H1 (cell line): Measurements from ENCODE around the gene ARTN. TPM values are rescaled to one million over a fixed set of nuclear protein-coding genes. Genes with fewer than 3 reads are reported as not detected.

Experiments
- CTCF ChIA-PET: fragments of 300-600 bp; sonication (Branson Sonifier 250); formaldehyde crosslinking; loops from one replicate; lab custom pipeline; 2021; ENCODE audit not compliant: partially characterized antibody; lab: Charles Lee
- POLR2A ChIA-PET: fragments of 300-600 bp; sonication (Branson Sonifier 250); formaldehyde crosslinking; loops from one replicate; lab custom pipeline; 2021; ENCODE audit warnings: inconsistent platforms; ENCODE audit not compliant: partially characterized antibody; lab: Charles Lee
- DNase-seq, 2 experiments: peaks; one replicate each; pipeline versions ENCODE4 v3.0.0 to v3.0.0-alpha.2; 2010 to 2022; ENCODE audit warnings: low spot score in 2 of 2, low read depth in 1 of 2, mixed read lengths in 1 of 2
- FAIRE-seq: peaks from 2 replicates; lab custom pipeline; 2011; peaks lifted over from hg19 to GRCh38; lab: Jason Lieb, UNC
- H2AFZ ChIP-seq: 2 replicates; pipeline ENCODE4 v1.8.1; 2012; ENCODE audit warnings: low read length, inconsistent platforms
- H2AK5ac ChIP-seq: 2 replicates; pipeline ENCODE4 v1.6.1; 2013; ENCODE audit warnings: low read depth, low read length
- H2BK120ac ChIP-seq: replicated peaks from 2 replicates; pipeline ENCODE3; 2013; ENCODE audit warnings: low read depth, low read length, inconsistent platforms
- H2BK12ac ChIP-seq: 2 replicates; pipeline ENCODE4 v1.6.1; 2013; ENCODE audit warnings: low read depth, low read length
- H2BK15ac ChIP-seq: 2 replicates; pipeline ENCODE4 v1.6.1; 2013; ENCODE audit warnings: low read length
- H2BK20ac ChIP-seq: 2 replicates; pipeline ENCODE4 v1.6.1; 2013; ENCODE audit warnings: low read length
- H2BK5ac ChIP-seq: 2 replicates; pipeline ENCODE4 v1.6.1; 2013; ENCODE audit warnings: low read depth, low read length
- H3K14ac ChIP-seq: 2 replicates; pipeline ENCODE4 v1.6.1; 2013; ENCODE audit warnings: inconsistent platforms; ENCODE audit not compliant: insufficient read length
- H3K18ac ChIP-seq: 2 replicates; pipeline ENCODE4 v1.6.1; 2013; ENCODE audit warnings: low read length; ENCODE audit errors: extremely low read depth
- H3K23ac ChIP-seq: 2 replicates; pipeline ENCODE4 v1.6.1; 2013; ENCODE audit warnings: inconsistent platforms; ENCODE audit not compliant: insufficient read length
- H3K23me2 ChIP-seq: 2 replicates; pipeline ENCODE4 v1.6.1; 2013; ENCODE audit warnings: low read depth, low read length
- H3K27ac ChIP-seq: 2 replicates; pipeline ENCODE4 v1.6.1; 2011; ENCODE audit warnings: low read depth, low read length, inconsistent platforms
- H3K27me3 ChIP-seq, 4 experiments: replicated peaks in 1 of 4; 1 replicate in 1 of 4; 2 replicates in 3 of 4; pipeline versions ENCODE4 v1.6.1 to v1.8.1; 2011 to 2013; ENCODE audit warnings: low read length in 3 of 4, mild to moderate bottlenecking in 3 of 4, inconsistent platforms in 2 of 4, mixed read lengths in 2 of 4, moderate library complexity in 1 of 4; ENCODE audit not compliant: control insufficient read depth in 3 of 4, insufficient read depth in 3 of 4; ENCODE audit errors: extremely low read depth in 1 of 4
- H3K36me3 ChIP-seq, 4 experiments: 2 replicates each; pipeline versions ENCODE4 v1.6.1 to v1.8.1; 2011 to 2013; ENCODE audit warnings: mild to moderate bottlenecking in 4 of 4, low read length in 3 of 4, moderate library complexity in 2 of 4, control low read depth in 1 of 4, inconsistent platforms in 1 of 4; ENCODE audit not compliant: insufficient read depth in 4 of 4, control insufficient read depth in 2 of 4
- H3K4ac ChIP-seq: replicated peaks from 2 replicates; pipeline ENCODE3; 2013; ENCODE audit warnings: low read length, low read depth, mixed read lengths, inconsistent platforms; ENCODE audit not compliant: insufficient read length
- H3K4me1 ChIP-seq, 4 experiments: replicated peaks in 1 of 4; 1 replicate in 1 of 4; 2 replicates in 3 of 4; pipeline versions ENCODE4 v1.6.1 to v1.8.1; 2011 to 2013; ENCODE audit warnings: low read length in 3 of 4, inconsistent platforms in 2 of 4, mixed read lengths in 1 of 4; ENCODE audit not compliant: insufficient read depth in 4 of 4, control insufficient read depth in 3 of 4
- H3K4me2 ChIP-seq, 2 experiments: 2 replicates each; pipeline versions ENCODE4 v1.6.1 to v1.8.1; 2011 to 2013; ENCODE audit warnings: low read depth in 2 of 2, low read length in 2 of 2, control low read depth in 1 of 2, inconsistent platforms in 1 of 2, mild to moderate bottlenecking in 1 of 2; ENCODE audit not compliant: insufficient read depth in 1 of 2
- H3K4me3 ChIP-seq, 4 experiments: fragments of 200-600, 300-600 bp in 1 of 4; sonication (generic), shearing (Covaris generic), sonication (Bioruptor Twin) in 1 of 4; 2 replicates each; pipeline versions ENCODE4 v1.5.1 to v1.8.1; 2011 to 2016; ENCODE audit warnings: low read length in 4 of 4, low read depth in 3 of 4, control low read depth in 2 of 4, inconsistent platforms in 2 of 4, mild to moderate bottlenecking in 2 of 4, mixed read lengths in 1 of 4, moderate library complexity in 1 of 4; ENCODE audit not compliant: insufficient read depth in 2 of 4; ENCODE audit errors: extremely low read depth in 1 of 4
- H3K56ac ChIP-seq: replicated peaks from 2 replicates; pipeline ENCODE3; 2013; ENCODE audit warnings: low read depth, mild to moderate bottlenecking, mixed read lengths, low read length, inconsistent platforms; ENCODE audit not compliant: insufficient read length
- H3K79me1 ChIP-seq: 2 replicates; pipeline ENCODE4 v1.6.1; 2013; ENCODE audit warnings: low read depth, low read length, control low read depth
- H3K79me2 ChIP-seq, 2 experiments: 2 replicates each; pipeline versions ENCODE4 v1.6.1 to v1.8.1; 2012 to 2013; ENCODE audit warnings: low read length in 2 of 2, mild to moderate bottlenecking in 2 of 2, inconsistent platforms in 1 of 2; ENCODE audit not compliant: insufficient read depth in 2 of 2, control insufficient read depth in 1 of 2
- H3K9ac ChIP-seq, 4 experiments: replicated peaks in 1 of 4; 1 replicate in 1 of 4; 2 replicates in 3 of 4; pipeline versions ENCODE4 v1.6.1 to v1.8.1; 2011 to 2013; ENCODE audit warnings: low read depth in 3 of 4, low read length in 3 of 4, control low read depth in 2 of 4, mild to moderate bottlenecking in 2 of 4, moderate library complexity in 2 of 4, inconsistent platforms in 1 of 4; ENCODE audit errors: extremely low read depth in 1 of 4
- H3K9me3 ChIP-seq, 2 experiments: 2 replicates each; pipeline versions ENCODE4 v1.6.1 to v1.8.1; 2012 to 2013; ENCODE audit warnings: mild to moderate bottlenecking in 2 of 2, moderate library complexity in 2 of 2, control low read depth in 1 of 2, inconsistent platforms in 1 of 2, low read depth in 1 of 2, low read length in 1 of 2, mixed read lengths in 1 of 2; ENCODE audit not compliant: insufficient read depth in 2 of 2
- H4K20me1 ChIP-seq, 2 experiments: replicated peaks in 1 of 2; 2 replicates each; pipeline versions ENCODE3 to v1.8.1; 2011 to 2013; ENCODE audit warnings: inconsistent platforms in 2 of 2, low read length in 2 of 2, mild to moderate bottlenecking in 1 of 2; ENCODE audit not compliant: insufficient read depth in 2 of 2, control insufficient read depth in 1 of 2
- H4K5ac ChIP-seq: 2 replicates; pipeline ENCODE4 v1.6.1; 2013; ENCODE audit warnings: low read length, low read depth, mixed read lengths, inconsistent platforms; ENCODE audit not compliant: insufficient read length
- H4K8ac ChIP-seq: 2 replicates; pipeline ENCODE4 v1.8.0; 2013; ENCODE audit warnings: mild to moderate bottlenecking, moderate library complexity, low read length, inconsistent platforms; ENCODE audit not compliant: insufficient read depth; ENCODE audit errors: extremely low read depth
- H4K91ac ChIP-seq: replicated peaks from 2 replicates; pipeline ENCODE3; 2013; ENCODE audit warnings: low read length, mixed read lengths, inconsistent platforms; ENCODE audit not compliant: insufficient read length
- BACH1 ChIP-seq: IDR thresholded peaks from 2 replicates; pipeline ENCODE4 v1.6.1; 2012; ENCODE audit warnings: low read length, improper control_type of control experiment
- CTBP2 ChIP-seq: IDR thresholded peaks from 2 replicates; pipeline ENCODE4 v1.7.0; 2011; ENCODE audit warnings: borderline replicate concordance, mild to moderate bottlenecking, moderate library complexity, mixed read lengths, low read length; ENCODE audit not compliant: insufficient read depth, insufficient read length
- CTCF ChIP-seq, 3 experiments: IDR thresholded peaks; 1 replicate in 2 of 3; 2 replicates in 1 of 3; pipeline versions ENCODE4 v1.5.1 to v1.6.1; 2011; ENCODE audit warnings: low read length in 3 of 3, mild to moderate bottlenecking in 3 of 3, inconsistent platforms in 2 of 3, low read depth in 1 of 3, moderate library complexity in 1 of 3; ENCODE audit not compliant: insufficient read depth in 1 of 3; ENCODE audit errors: control extremely low read depth in 1 of 3
- EP300 ChIP-seq, 2 experiments: IDR thresholded peaks; 1 replicate in 1 of 2; 2 replicates in 1 of 2; pipeline ENCODE4 v1.6.1; 2011 to 2012; ENCODE audit warnings: low read depth in 2 of 2, low read length in 2 of 2, mild to moderate bottlenecking in 2 of 2, borderline replicate concordance in 1 of 2, inconsistent platforms in 1 of 2, moderate library complexity in 1 of 2
- NANOG ChIP-seq: IDR thresholded peaks from 2 replicates; pipeline ENCODE4 v1.6.1; 2011; ENCODE audit warnings: low read length, low read depth, mild to moderate bottlenecking, inconsistent platforms; ENCODE audit not compliant: insufficient read depth, poor library complexity, severe bottlenecking
- RAD21 ChIP-seq, 2 experiments: IDR thresholded peaks in 1 of 2; conservative IDR thresholded peaks in 1 of 2; 2 replicates each; pipeline ENCODE4 v1.6.1; 2011; ENCODE audit warnings: low read depth in 2 of 2, low read length in 2 of 2, improper control_type of control experiment in 1 of 2, inconsistent platforms in 1 of 2, mild to moderate bottlenecking in 1 of 2, moderate library complexity in 1 of 2
- SIRT6 ChIP-seq: IDR thresholded peaks from one replicate; pipeline ENCODE4 v1.7.1; 2012; ENCODE audit warnings: low read length, inconsistent platforms
- SP1 ChIP-seq: IDR thresholded peaks from 2 replicates; pipeline ENCODE4 v1.6.1; 2011; ENCODE audit warnings: low read depth, low read length
- SUZ12 ChIP-seq: fragments of 200-600 bp; sonication (generic); IDR thresholded peaks from 2 replicates; pipeline ENCODE4 v1.6.1; 2012; ENCODE audit warnings: mild to moderate bottlenecking, inconsistent platforms, low read length, moderate library complexity, mixed read lengths
- TAF7 ChIP-seq: optimal IDR thresholded peaks from 2 replicates; pipeline ENCODE3; 2011; ENCODE audit warnings: low read depth, mild to moderate bottlenecking, inconsistent platforms, low read length, moderate library complexity, borderline replicate concordance
- WGBS, 2 experiments: shearing (Covaris generic) in 1 of 2; methylation state at CpG; one replicate each; pipeline versions ENCODE4 v1.1.6 to v1.1.7; 2013 to 2015; ENCODE audit warnings: low lambda C conversion rate in 2 of 2, mixed read lengths in 2 of 2, inconsistent platforms in 1 of 2, low coverage in 1 of 2, missing lambda C conversion rate in 1 of 2; ENCODE audit not compliant: insufficient replicate concordance in 2 of 2, insufficient coverage in 1 of 2, insufficient read length in 1 of 2; ENCODE audit errors: extremely low coverage in 1 of 2, missing lambda C conversion rate in 1 of 2; 5-methylcytosine and 5-hydroxymethylcytosine counted together
- polyA plus RNA-seq, 7 experiments: library from polyadenylated mRNA; depleted of rRNA in 3 of 7; stranded (reverse) in 5 of 7; unstranded in 2 of 7; fragments of >200 nt in 5 of 7; fragments of 200-250 nt in 2 of 7; gene quantifications; 1 replicate in 5 of 7; 2 replicates in 1 of 7; 4 replicates in 1 of 7; pipeline versions ENCODE4 v1.2.1 to v1.2.3, GENCODE V29; 2011 to 2013; ENCODE audit warnings: missing spikeins in 2 of 7, mixed read lengths in 2 of 7
- total RNA-seq: library from RNA; stranded (reverse); fragmentation: NEBNext Ultra II Directional; extraction: Animal tissue kit (Norgen Biotek cat#: 25700); gene quantifications from 2 replicates; pipeline ENCODE4 v1.2.1, GENCODE V29; 2021

ARTN gene
- total and polyA plus RNA-seq, 2 of the 8 experiments (the other 6 are each of a cell fraction or from before 2014, with no cell fraction given), result 13.5 to 22.7 TPM

- no peak overlapping the region for H4K8ac ChIP-seq
- H4K20me1 ChIP-seq, result no peaks in the 10 kb centered on the region
- H2BK12ac ChIP-seq, result no peak overlapping the region
- H2AFZ ChIP-seq, result no peak overlapping the region
- no peak overlapping the region for H4K91ac ChIP-seq
- no peak overlapping the region for H3K18ac ChIP-seq
- no peak overlapping the region for H3K27ac ChIP-seq
- no peaks in the 10 kb centered on the region; the same call in 1 of the 2 replicates for H3K23me2 ChIP-seq
- no peak overlapping the region for H2BK5ac ChIP-seq
- no peak overlapping the region for H3K4ac ChIP-seq
- WGBS, 2 experiments, result 84% methylated on average over 5 of the region's 5 CpGs; no CpG with 5 or more reads in 1 of the 2 experiments
- no peak overlapping the region for H3K23ac ChIP-seq
- H2BK20ac ChIP-seq, result no peak overlapping the region
- no peak overlapping the region for H3K4me2 ChIP-seq
- H3K14ac ChIP-seq, result no peak overlapping the region
- DNase-seq, result no peak
- no peak overlapping the region for H2AK5ac ChIP-seq
- H3K9ac ChIP-seq, result no peak overlapping the region
- H3K9me3 ChIP-seq, result no peaks in the 10 kb centered on the region
- peak; percentile 57 for FAIRE-seq
- peaks cover 3 to 17% (median 7%) of the 10 kb centered on the region in 4 experiments for H3K4me1 ChIP-seq
- no peak overlapping the region for H4K5ac ChIP-seq
- no peaks in the 10 kb centered on the region for H3K79me2 ChIP-seq
- no peak overlapping the region for H2BK15ac ChIP-seq
- H3K4me3 ChIP-seq, result no peak overlapping the region
- no peak overlapping the region for H3K56ac ChIP-seq
- ChIA-PET POLR2A (interaction anchor here (0.6 kb wide), 1 partner anchor 15 kb away, joined by 3 read pairs; no protein-coding TSS in a partner anchor), CTCF (interaction anchor here (1.2 to 11.2 kb wide), 4 partner anchors 13 to 111 kb away, joined by 3 to 126 read pairs (median 3); partner anchors contain the start of gene ARTN)
- H2BK120ac ChIP-seq, result no peak overlapping the region
- no peaks in the 10 kb centered on the region for H3K27me3 ChIP-seq
- H3K36me3 ChIP-seq, result no peaks in the 10 kb centered on the region
- H3K79me1 ChIP-seq, result no peaks in the 10 kb centered on the region
- TF ChIP-seq CTCF (IDR thresholded peaks at IDR 0.05; ENCODE audit: control extremely low read depth in 1 of 3, insufficient read depth in 1 of 3, low read depth in 1 of 3, low read length in 3 of 3) (peak in 2 of 3 experiments; percentile 32 to 35; a peak in 2 of 4 replicates), NANOG (no peak), CTBP2 (no peak), BACH1 (no peak), SUZ12 (no peak), TAF7 (no peak), RAD21 (IDR thresholded peaks at IDR 0.05 in 1 of 2, conservative IDR thresholded peaks at IDR 0.05 in 1 of 2; ENCODE audit: low read depth in 2 of 2, low read length in 2 of 2) (peak; percentile 47 to 66; a peak in 3 of 4 replicates), SIRT6 (no peak), SP1 (no peak), EP300 (IDR thresholded peaks at IDR 0.05; ENCODE audit: borderline replicate concordance in 1 of 2, low read depth in 2 of 2, low read length in 2 of 2) (no peak)
Observed at GRCh38 chr1:43908858-43909257, 24.7 kb upstream of the ARTN start.
